Measurements from ENCODE around the gene GSE1.

Gene GSE1

DNA sequence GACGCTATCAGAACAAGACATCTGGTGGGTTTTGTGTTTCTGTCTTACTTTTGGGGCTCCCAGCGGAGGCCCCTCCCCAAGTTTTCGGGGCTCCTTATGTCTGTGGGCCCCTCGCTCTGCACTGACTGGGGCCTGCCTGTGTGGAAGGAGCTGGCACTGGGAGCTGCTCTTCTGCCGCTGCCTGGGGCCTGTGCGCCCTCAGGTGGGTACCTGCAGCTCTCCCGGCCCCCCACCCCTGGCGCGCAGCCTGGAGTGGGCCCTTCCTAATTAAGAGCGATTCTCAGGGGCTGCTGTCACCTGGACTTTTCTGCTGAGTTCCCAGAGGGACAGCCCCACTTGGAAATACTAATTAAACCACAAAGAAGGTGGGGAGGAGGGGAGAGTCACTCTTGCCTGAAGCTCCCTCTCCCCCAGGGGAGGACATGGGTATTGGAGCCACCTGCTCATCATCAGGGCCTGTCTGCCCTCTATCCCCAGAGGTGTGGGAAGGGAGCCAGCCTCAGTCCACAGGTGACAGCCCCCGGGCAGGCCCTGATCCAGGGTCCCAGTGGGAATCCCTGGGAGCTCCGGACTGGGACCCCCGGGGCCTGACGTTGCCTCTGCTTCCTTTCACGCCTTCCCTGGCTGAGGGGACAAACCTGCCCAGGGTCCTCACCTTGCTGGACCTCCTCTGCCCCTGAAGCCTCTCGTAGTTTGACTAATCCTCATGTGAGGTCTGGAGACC, 36.5 kb downstream of the GSE1 start:
- no peak for DNase-seq (ENCODE audit: low read depth)

- no peak for DNase-seq (ENCODE audit: low read depth)
Observed at GRCh38 chr16:85650135-85650843, 37.2 kb downstream of the GSE1 start.

GRCh38 chr16:85650844-85651628, 37.9 kb downstream of the GSE1 start:
- no peak for DNase-seq (ENCODE audit: low read depth)

DNA sequence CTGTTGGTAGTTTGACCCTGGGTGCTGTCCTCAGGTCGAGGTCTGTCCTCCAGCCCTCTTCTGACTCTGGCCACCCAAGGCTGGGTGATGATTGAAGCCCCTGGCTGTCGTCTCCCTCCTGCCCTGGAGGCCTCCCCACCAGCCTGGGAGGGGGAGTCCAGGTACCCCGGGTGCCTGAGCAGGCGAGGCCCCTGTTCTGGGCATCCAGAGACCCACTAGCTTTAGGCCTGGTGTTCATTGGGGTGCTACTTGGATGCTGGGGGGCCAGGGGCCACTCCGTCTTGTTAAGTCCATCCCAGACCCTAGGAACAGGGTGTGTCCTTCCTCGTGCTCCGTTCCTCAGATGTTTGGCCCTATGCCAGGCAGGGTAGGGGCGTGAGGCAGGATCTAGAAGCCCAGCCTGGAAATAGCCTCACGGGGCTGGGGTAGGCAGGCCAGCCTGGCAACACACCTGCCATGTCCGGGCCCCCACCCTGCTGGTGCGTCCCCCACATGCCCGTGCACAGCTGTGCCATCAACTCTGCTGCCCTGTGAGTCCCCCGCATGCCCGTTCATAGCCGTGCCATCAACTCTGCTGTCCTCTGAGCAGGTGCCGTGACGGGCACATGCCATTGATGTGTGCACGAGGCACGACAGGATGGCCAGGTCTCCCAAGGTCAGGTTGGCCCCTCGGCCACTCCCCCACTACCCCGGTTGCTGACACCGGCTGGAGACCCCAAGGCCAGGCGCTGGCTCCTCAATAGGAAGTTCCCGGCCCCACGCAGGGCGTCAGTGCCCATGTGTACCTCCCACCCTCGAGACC, 38.7 kb downstream of the GSE1 start:
- DNase-seq (ENCODE audit: low read depth): no peak

GRCh38 chr16:85652431-85653221, 39.5 kb downstream of the GSE1 start:
- DNase-seq (ENCODE audit: low read depth): no peak

- no peak for DNase-seq (ENCODE audit: low read depth)
Observed at GRCh38 chr16:85653290-85653891, 40.3 kb downstream of the GSE1 start.

DNA sequence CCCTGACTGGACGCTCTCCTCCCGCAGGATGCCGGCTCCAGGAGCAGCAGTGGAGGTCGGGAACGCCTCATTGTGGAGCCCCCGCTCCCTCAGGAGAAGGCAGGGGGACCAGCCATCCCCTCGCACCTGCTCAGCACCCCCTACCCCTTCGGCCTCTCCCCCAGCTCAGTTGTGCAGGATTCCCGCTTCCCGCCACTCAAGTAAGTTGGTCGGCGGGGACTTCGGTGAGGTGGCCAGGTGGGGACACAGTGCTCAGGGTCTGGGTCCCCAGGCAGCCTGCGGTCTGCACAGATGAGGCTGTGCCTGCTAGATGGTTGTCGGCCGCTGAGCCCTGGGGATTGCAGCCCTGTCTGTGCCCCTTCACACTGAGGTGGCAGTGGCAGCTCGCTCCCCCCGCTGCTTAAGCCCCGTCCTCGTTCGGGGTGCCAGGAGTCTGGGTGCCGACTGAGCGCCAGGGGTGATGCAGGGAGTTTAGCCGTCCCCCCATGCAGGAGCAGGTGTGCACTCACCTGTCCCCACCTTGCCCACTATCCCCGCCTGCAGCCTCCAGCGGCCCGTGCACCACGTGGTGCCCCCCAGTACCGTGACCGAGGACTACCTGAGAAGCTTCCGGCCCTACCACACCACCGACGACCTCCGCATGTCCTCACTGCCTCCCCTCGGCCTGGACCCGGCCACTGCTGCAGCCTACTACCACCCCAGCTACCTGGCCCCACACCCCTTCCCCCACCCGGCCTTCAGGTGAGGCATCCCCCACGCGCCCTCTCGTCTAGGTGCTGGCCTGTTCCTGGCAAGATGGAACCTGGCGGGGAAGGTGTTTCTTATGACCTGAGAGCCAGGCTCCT, 41.4 kb downstream of the GSE1 start:
- no peak for DNase-seq (ENCODE audit: low read depth)

GRCh38 chr16:85655216-85656129, 42.4 kb downstream of the GSE1 start:
- no peak for DNase-seq (ENCODE audit: low read depth)

GRCh38 chr16:85656351-85657266, 43.5 kb downstream of the GSE1 start:
- no peak for DNase-seq (ENCODE audit: low read depth)

- DNase-seq (ENCODE audit: low read depth): no peak
Observed at GRCh38 chr16:85657267-85657650, 44.1 kb downstream of the GSE1 start.

- no peak for DNase-seq (ENCODE audit: low read depth)
Observed at GRCh38 chr16:85657996-85658395, 44.9 kb downstream of the GSE1 start.

GRCh38 chr16:85658504-85659326, 45.6 kb downstream of the GSE1 start:
- DNase-seq (ENCODE audit: low read depth): no peak

- no peak for DNase-seq (ENCODE audit: low read depth)
Observed at GRCh38 chr16:85659336-85659735, 46.2 kb downstream of the GSE1 start.

DNA sequence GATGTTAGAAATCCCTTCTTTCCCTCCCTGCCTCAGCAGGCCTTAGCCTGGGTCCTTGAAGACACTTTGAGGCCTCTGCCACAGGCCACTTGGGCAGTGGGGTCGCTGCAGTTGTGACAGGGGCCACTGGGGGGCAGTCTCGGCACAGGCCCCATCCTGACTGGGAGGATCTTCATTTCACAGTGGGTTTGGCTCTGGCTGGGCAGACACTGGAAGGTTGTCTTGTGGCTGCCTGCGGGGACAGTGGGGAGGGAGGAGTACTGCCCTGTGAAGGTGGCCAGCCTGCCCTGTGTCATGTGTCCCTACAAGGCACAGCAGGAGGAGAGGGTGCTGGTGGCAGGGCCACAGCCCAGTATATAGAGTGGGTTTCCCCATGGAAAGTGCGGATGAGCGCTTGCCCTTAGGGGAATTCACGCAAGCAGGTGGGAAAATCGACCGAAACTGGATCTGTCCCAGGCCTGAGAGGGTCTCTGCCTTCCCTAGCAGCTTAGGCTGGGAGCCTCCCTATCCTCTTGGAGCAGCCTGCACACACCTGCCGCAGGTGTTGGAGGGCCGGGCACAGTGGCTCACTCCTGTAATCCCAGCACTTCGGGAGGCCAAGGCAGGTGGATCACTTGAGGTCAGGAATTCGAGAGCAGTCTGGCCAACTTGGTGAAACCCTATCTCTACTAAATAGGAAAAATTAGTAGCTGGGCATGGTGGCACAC, 46.8 kb downstream of the GSE1 start:
- peak; percentile 37 for DNase-seq (ENCODE audit: low read depth)

DNA sequence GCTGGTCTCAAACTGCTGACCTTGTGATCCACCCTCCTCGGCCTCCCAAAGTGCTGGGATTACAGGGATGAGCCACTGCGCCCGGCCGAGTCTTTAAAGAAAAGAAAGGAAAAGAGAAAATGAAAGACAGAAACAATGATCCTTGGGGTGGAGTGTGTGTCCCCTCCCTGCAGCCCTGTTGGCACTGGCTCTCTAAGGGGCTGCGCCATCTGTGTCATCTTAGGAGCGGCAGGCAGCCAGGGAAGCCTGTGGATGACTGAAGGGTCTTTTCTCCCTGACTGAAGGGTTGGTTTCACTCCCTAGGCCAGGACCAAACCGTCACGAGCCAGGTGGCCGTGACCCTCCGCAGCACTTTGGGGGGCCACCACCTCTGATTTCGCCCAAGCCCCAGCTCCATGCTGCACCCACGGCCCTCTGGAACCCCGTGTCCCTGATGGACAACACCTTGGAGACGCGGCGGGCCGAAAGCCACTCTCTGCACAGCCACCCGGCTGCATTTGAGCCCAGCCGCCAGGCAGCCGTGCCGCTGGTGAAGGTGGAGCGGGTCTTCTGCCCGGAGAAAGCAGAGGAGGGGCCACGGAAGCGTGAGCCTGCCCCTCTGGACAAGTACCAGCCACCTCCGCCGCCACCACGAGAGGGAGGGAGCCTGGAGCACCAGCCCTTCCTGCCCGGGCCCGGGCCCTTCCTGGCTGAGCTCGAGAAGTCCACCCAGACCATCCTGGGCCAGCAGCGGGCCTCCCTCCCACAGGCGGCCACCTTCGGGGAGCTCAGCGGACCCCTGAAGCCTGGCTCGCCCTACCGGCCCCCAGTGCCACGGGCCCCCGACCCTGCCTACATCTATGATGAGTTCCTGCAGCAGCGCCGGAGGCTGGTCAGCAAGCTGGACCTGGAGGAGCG, 48.0 kb downstream of the GSE1 start:
- no peak for DNase-seq (ENCODE audit: low read depth)

Data from stimulated activated CD8-positive, alpha-beta memory T cell treated with anti-CD3 and anti-CD28 coated beads, Interleukin-15, amount 100 ng/mL, for 24 hours (primary cell).